GM23338 (cell line): Measurements from ENCODE around the gene WNK2.

Experiments used
- EZH2 ChIP-seq: fragments of 200-600 bp; sonication (generic); IDR thresholded peaks from one replicate; pipeline ENCODE4 v1.8.0; 2017; ENCODE audit warnings: antibody characterized with exemption, mild to moderate bottlenecking, low read depth; ENCODE audit not compliant: unreplicated experiment
- EZH2phosphoT487 ChIP-seq: fragments of 200-600 bp; sonication (generic); IDR thresholded peaks from one replicate; pipeline ENCODE4 v1.8.1; 2018; ENCODE audit warnings: antibody characterized with exemption; ENCODE audit not compliant: unreplicated experiment
- NANOG ChIP-seq: IDR thresholded peaks from 2 replicates; pipeline ENCODE4 v1.6.1; 2016; ENCODE audit warnings: antibody characterized with exemption, borderline replicate concordance
- POLR2AphosphoS5 ChIP-seq: IDR thresholded peaks from 2 replicates; pipeline ENCODE4 v1.6.1; 2016; ENCODE audit warnings: antibody characterized with exemption, low read depth
- TF ChIP-seq, protein P1 (sequence below), 2 experiments: fragments of 200-600 bp in 1 of 2; sonication (generic) in 1 of 2; conservative IDR thresholded peaks; 2 replicates each; pipeline versions ENCODE4 v1.5.1 to v1.6.1; 2016 to 2017; ENCODE audit warnings: antibody characterized with exemption in 2 of 2, low read depth in 2 of 2, mild to moderate bottlenecking in 2 of 2, moderate library complexity in 1 of 2
- TF ChIP-seq, protein P2 (sequence below): IDR thresholded peaks from one replicate; pipeline ENCODE4 v1.6.1; 2018; ENCODE audit warnings: antibody characterized with exemption; ENCODE audit not compliant: unreplicated experiment

DNA sequence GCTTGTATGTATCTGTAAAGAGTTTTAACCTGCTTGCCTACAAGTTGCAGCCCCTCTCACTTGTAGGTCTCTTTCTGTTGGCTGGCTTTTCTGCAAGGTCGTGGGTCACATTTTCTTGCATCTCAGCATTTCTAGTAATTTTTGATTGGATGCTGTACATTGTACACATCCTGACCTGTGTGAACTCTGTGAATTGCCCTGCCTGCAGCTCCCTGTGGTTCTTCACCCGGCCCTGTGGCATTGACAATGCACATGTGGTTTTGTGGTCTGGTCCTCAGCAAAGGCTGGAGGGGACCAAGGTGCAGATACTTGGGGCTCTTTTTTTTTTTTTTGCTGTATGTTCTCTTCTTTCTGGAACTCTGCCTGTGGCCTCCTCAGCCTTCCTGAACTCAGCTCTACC is 53.6 kb downstream of the WNK2 start:
- TF ChIP-seq EZH2 (no peak), POLR2AphosphoS5 (no peak), EZH2phosphoT487 (no peak), NANOG (no peak)
- TF ChIP-seq, protein P1, sequence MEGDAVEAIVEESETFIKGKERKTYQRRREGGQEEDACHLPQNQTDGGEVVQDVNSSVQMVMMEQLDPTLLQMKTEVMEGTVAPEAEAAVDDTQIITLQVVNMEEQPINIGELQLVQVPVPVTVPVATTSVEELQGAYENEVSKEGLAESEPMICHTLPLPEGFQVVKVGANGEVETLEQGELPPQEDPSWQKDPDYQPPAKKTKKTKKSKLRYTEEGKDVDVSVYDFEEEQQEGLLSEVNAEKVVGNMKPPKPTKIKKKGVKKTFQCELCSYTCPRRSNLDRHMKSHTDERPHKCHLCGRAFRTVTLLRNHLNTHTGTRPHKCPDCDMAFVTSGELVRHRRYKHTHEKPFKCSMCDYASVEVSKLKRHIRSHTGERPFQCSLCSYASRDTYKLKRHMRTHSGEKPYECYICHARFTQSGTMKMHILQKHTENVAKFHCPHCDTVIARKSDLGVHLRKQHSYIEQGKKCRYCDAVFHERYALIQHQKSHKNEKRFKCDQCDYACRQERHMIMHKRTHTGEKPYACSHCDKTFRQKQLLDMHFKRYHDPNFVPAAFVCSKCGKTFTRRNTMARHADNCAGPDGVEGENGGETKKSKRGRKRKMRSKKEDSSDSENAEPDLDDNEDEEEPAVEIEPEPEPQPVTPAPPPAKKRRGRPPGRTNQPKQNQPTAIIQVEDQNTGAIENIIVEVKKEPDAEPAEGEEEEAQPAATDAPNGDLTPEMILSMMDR (conservative IDR thresholded peaks at IDR 0.05; ENCODE audit: low read depth in 2 of 2) = no peak
- TF ChIP-seq, protein P2, sequence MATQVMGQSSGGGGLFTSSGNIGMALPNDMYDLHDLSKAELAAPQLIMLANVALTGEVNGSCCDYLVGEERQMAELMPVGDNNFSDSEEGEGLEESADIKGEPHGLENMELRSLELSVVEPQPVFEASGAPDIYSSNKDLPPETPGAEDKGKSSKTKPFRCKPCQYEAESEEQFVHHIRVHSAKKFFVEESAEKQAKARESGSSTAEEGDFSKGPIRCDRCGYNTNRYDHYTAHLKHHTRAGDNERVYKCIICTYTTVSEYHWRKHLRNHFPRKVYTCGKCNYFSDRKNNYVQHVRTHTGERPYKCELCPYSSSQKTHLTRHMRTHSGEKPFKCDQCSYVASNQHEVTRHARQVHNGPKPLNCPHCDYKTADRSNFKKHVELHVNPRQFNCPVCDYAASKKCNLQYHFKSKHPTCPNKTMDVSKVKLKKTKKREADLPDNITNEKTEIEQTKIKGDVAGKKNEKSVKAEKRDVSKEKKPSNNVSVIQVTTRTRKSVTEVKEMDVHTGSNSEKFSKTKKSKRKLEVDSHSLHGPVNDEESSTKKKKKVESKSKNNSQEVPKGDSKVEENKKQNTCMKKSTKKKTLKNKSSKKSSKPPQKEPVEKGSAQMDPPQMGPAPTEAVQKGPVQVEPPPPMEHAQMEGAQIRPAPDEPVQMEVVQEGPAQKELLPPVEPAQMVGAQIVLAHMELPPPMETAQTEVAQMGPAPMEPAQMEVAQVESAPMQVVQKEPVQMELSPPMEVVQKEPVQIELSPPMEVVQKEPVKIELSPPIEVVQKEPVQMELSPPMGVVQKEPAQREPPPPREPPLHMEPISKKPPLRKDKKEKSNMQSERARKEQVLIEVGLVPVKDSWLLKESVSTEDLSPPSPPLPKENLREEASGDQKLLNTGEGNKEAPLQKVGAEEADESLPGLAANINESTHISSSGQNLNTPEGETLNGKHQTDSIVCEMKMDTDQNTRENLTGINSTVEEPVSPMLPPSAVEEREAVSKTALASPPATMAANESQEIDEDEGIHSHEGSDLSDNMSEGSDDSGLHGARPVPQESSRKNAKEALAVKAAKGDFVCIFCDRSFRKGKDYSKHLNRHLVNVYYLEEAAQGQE = no peak
